Esophagus squamous epithelium (tissue), 4 donors: ENCODE measurements around the gene ANO2.
"Not testable (repeated sequence)": the region's sequence is repeated elsewhere in the genome, so short reads cannot be mapped to it uniquely, and the experiment has no call there.

Experiments used
- CTCF ChIP-seq, 6 experiments: fragments of 450-650 bp in 4 of 6; fragments of 200-600 bp in 2 of 6; sonication (generic) in 2 of 6; IDR thresholded peaks; one replicate each; pipeline ENCODE4 v1.5.1; 2016 to 2019; ENCODE audit warnings: antibody characterized with exemption in 6 of 6, mild to moderate bottlenecking in 4 of 6, moderate library complexity in 4 of 6
- POLR2A ChIP-seq, 4 donors: fragments of 450-650 bp; IDR thresholded peaks; one replicate each; pipeline ENCODE4 v1.6.1; 2017; ENCODE audit warnings: antibody characterized with exemption in 4 of 4, mild to moderate bottlenecking in 4 of 4, moderate library complexity in 3 of 4

GRCh38 chr12:5537026-5537615 is 407.9 kb downstream of the ANO2 start:
- TF ChIP-seq CTCF, POLR2A (IDR thresholded peaks at IDR 0.05): not testable (repeated sequence)
